Measurements from ENCODE around the gene MAN1A1. TPM values are rescaled to one million over a fixed set of nuclear protein-coding genes. Genes with fewer than 3 reads are reported as not detected.

The MAN1A1 gene
- total and polyA plus RNA-seq, 2 of the 8 experiments (the other 6 are each of a cell fraction or from before 2014, with no cell fraction given) = 1.8 to 5.4 TPM

DNA sequence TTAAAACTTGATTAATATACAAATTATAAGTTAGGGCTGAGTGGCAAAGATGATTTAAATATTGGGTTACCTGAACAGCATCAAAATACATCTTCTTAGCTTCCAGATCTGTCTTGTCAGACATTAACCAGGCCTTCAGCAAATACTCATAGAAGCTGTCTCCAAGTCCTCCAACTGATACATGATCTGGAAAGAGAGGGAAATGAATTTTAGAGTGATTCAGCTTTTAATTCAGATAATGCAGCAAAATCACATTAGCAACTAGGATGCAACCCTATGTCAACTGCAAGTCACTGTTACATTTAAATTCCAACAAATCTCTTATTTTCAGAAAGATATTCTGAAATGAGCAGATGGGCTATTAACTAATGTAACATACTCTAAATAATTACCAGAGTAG lies 155.9 kb downstream of the MAN1A1 start:
- Histone ChIP-seq H2BK120ac (replicated peaks; ENCODE audit: low read depth, low read length) (no peak overlapping the region), H3K4me3 (ENCODE audit: extremely low read depth in 1 of 4, insufficient read depth in 2 of 4, low read depth in 3 of 4, low read length in 4 of 4) (no peak overlapping the region), H3K23me2 (ENCODE audit: low read depth, low read length) (no peaks in the 10 kb centered on the region), H3K27ac (ENCODE audit: low read depth, low read length) (no peak overlapping the region), H4K8ac (ENCODE audit: extremely low read depth, insufficient read depth, low read length) (no peak overlapping the region), H3K79me1 (ENCODE audit: low read depth, low read length) (no peaks in the 10 kb centered on the region), H3K23ac (ENCODE audit: insufficient read length) (no peak overlapping the region), H2BK12ac (ENCODE audit: low read depth, low read length) (no peak overlapping the region), H2BK5ac (ENCODE audit: low read depth, low read length) (no peak overlapping the region), H3K4me1 (replicated peaks in 1 of 4; ENCODE audit: control insufficient read depth in 3 of 4, insufficient read depth in 4 of 4, low read length in 3 of 4) (no peaks in the 10 kb centered on the region), H3K18ac (ENCODE audit: extremely low read depth, low read length) (no peak overlapping the region), H2BK20ac (ENCODE audit: low read length) (no peak overlapping the region), H2AFZ (ENCODE audit: low read length) (no peak overlapping the region), H3K9ac (replicated peaks in 1 of 4; ENCODE audit: extremely low read depth in 1 of 4, low read depth in 3 of 4, low read length in 3 of 4) (no peak overlapping the region), H3K4ac (replicated peaks; ENCODE audit: insufficient read length, low read depth, low read length) (no peak overlapping the region), H2AK5ac (ENCODE audit: low read depth, low read length) (no peak overlapping the region), H3K9me3 (ENCODE audit: insufficient read depth in 2 of 2, low read depth in 1 of 2, low read length in 1 of 2) (no peaks in the 10 kb centered on the region), H3K14ac (ENCODE audit: insufficient read length) (no peak overlapping the region), H2BK15ac (ENCODE audit: low read length) (no peak overlapping the region), H3K36me3 (ENCODE audit: control insufficient read depth in 2 of 4, insufficient read depth in 4 of 4, low read length in 3 of 4) (no peaks in the 10 kb centered on the region), H3K4me2 (ENCODE audit: insufficient read depth in 1 of 2, low read depth in 2 of 2, low read length in 2 of 2) (no peak overlapping the region), H4K91ac (replicated peaks; ENCODE audit: insufficient read length, low read length) (no peak overlapping the region), H3K27me3 (replicated peaks in 1 of 4; ENCODE audit: control insufficient read depth in 3 of 4, extremely low read depth in 1 of 4, insufficient read depth in 3 of 4, low read length in 3 of 4) (no peaks in the 10 kb centered on the region), H4K5ac (ENCODE audit: insufficient read length, low read depth, low read length) (no peak overlapping the region), H4K20me1 (replicated peaks in 1 of 2; ENCODE audit: control insufficient read depth in 1 of 2, insufficient read depth in 2 of 2, low read length in 2 of 2) (no peaks in the 10 kb centered on the region), H3K79me2 (ENCODE audit: control insufficient read depth in 1 of 2, insufficient read depth in 2 of 2, low read length in 2 of 2) (no peaks in the 10 kb centered on the region), H3K56ac (replicated peaks; ENCODE audit: insufficient read length, low read depth, low read length) (no peak overlapping the region)
- ChIA-PET CTCF (ENCODE audit: partially characterized antibody) (no interaction called here), POLR2A (ENCODE audit: partially characterized antibody) (no interaction called here)
- DNase-seq (ENCODE audit: low read depth in 1 of 2, low spot score in 2 of 2) (no peak), FAIRE-seq (no peak)
- TF ChIP-seq KDM4A (IDR thresholded peaks at IDR 0.05; ENCODE audit: low read depth, low read length, severe bottlenecking) (no peak), POU5F1 (IDR thresholded peaks at IDR 0.05; ENCODE audit: low read depth, low read length) (no peak), RBBP5 (IDR thresholded peaks at IDR 0.05; ENCODE audit: borderline replicate concordance, low read depth, low read length) (no peak), CHD2 (IDR thresholded peaks at IDR 0.05; ENCODE audit: low read length) (no peak), JUND (IDR thresholded peaks at IDR 0.05; ENCODE audit: low read length) (no peak), ZNF274 (IDR thresholded peaks at IDR 0.05; ENCODE audit: borderline replicate concordance, extremely low read depth, low read length) (no peak), EP300 (IDR thresholded peaks at IDR 0.05; ENCODE audit: borderline replicate concordance in 1 of 2, low read depth in 2 of 2, low read length in 2 of 2) (no peak), SIN3A (conservative IDR thresholded peaks at IDR 0.05 in 1 of 2, IDR thresholded peaks at IDR 0.05 in 1 of 2; ENCODE audit: low read depth in 1 of 2, low read length in 2 of 2) (no peak), POLR2AphosphoS5 (IDR thresholded peaks at IDR 0.05; ENCODE audit: low read depth, low read length) (no peak), KDM5A (IDR thresholded peaks at IDR 0.05; ENCODE audit: low read length) (no peak), CTBP2 (IDR thresholded peaks at IDR 0.05; ENCODE audit: borderline replicate concordance, insufficient read depth, insufficient read length, low read length) (no peak), RNF2 (IDR thresholded peaks at IDR 0.05; ENCODE audit: borderline replicate concordance, low read depth, low read length, missing control alignments, poor library complexity, severe bottlenecking) (no peak), SAP30 (IDR thresholded peaks at IDR 0.05; ENCODE audit: insufficient read depth, insufficient replicate concordance, low read length) (no peak), SIX5 (IDR thresholded peaks at IDR 0.05; ENCODE audit: low read depth, low read length) (no peak), JUN (IDR thresholded peaks at IDR 0.05; ENCODE audit: low read depth, low read length) (no peak)
